HEK293 (cell line): ENCODE results near the gene SPEF1.

Experiments used
- CTCF ChIA-PET: fragments of 350-600 bp; formaldehyde crosslinking; extraction: SDS; loops from one replicate; lab custom pipeline; 2021; ENCODE audit warnings: antibody characterized with exemption; lab: Yijun Ruan, JAX
- POLR2A ChIA-PET: fragments of 300-600 bp; formaldehyde crosslinking; extraction: SDS; loops from one replicate; lab custom pipeline; 2020; ENCODE audit warnings: antibody characterized with exemption, inconsistent platforms; lab: Yijun Ruan, JAX
- H3K27ac ChIP-seq: fragments of 200-500 bp; sonication (Bioruptor generic); 2 replicates; pipeline ENCODE4 v1.5.1; 2014; ENCODE audit warnings: low read depth, low read length, control low read depth, inconsistent platforms; ENCODE audit errors: extremely low read depth
- H3K36me3 ChIP-seq, 2 experiments: fragments of 200-500 bp in 1 of 2; sonication (Bioruptor generic) in 1 of 2; 1 replicate in 1 of 2; 2 replicates in 1 of 2; pipeline ENCODE4 v1.5.1; 2014 to 2017; ENCODE audit warnings: inconsistent platforms in 2 of 2, low read length in 2 of 2; ENCODE audit not compliant: control insufficient read depth in 2 of 2, insufficient read depth in 1 of 2
- H3K4me1 ChIP-seq: fragments of 200-500 bp; sonication (Bioruptor generic); 2 replicates; pipeline ENCODE4 v1.5.1; 2014; ENCODE audit warnings: mild to moderate bottlenecking, low read length, inconsistent platforms; ENCODE audit not compliant: control insufficient read depth, insufficient read depth
- H3K4me3 ChIP-seq: 2 replicates; pipeline ENCODE4 v1.5.1; 2011; ENCODE audit warnings: low read depth, mild to moderate bottlenecking, control low read depth, low read length, moderate library complexity
- H3K9me3 ChIP-seq: fragments of 200-500 bp; sonication (Bioruptor generic); 2 replicates; pipeline ENCODE4 v1.5.1; 2014; ENCODE audit warnings: low read depth, low read length, inconsistent platforms; ENCODE audit not compliant: control insufficient read depth, insufficient read depth
- EGR2 ChIP-seq: fragments of 450-650 bp; formaldehyde crosslinking; IDR thresholded peaks from 2 replicates; pipeline ENCODE4 v1.5.1; 2016; ENCODE audit warnings: low read depth, missing biosample characterization, missing genetic modification characterization
- KLF9 ChIP-seq: fragments of 450-650 bp; formaldehyde crosslinking; IDR thresholded peaks from 2 replicates; pipeline ENCODE4 v1.5.1; 2016; ENCODE audit warnings: missing biosample characterization, missing genetic modification characterization, low read depth
- PRDM2 ChIP-seq: fragments of 450-650 bp; formaldehyde crosslinking; IDR thresholded peaks from 2 replicates; pipeline ENCODE4 v1.5.1; 2016; ENCODE audit warnings: missing biosample characterization, missing genetic modification characterization, borderline replicate concordance
- TSHZ1 ChIP-seq: fragments of 450-650 bp; formaldehyde crosslinking; IDR thresholded peaks from 2 replicates; pipeline ENCODE4 v1.5.1; 2016; ENCODE audit warnings: missing biosample characterization, missing genetic modification characterization, borderline replicate concordance
- ZBTB26 ChIP-seq: fragments of 450-650 bp; formaldehyde crosslinking; optimal IDR thresholded peaks from 2 replicates; pipeline ENCODE3; 2016; ENCODE audit warnings: missing biosample characterization, mild to moderate bottlenecking, missing genetic modification characterization
- ZFP37 ChIP-seq: fragments of 450-650 bp; formaldehyde crosslinking; IDR thresholded peaks from 2 replicates; pipeline ENCODE4 v1.5.1; 2016; ENCODE audit warnings: missing biosample characterization, missing genetic modification characterization
- ZFP41 ChIP-seq: fragments of 450-650 bp; formaldehyde crosslinking; IDR thresholded peaks from 2 replicates; pipeline ENCODE4 v1.5.1; 2016; ENCODE audit warnings: missing biosample characterization, missing genetic modification characterization, borderline replicate concordance
- ZNF175 ChIP-seq: fragments of 450-650 bp; formaldehyde crosslinking; IDR thresholded peaks from 2 replicates; pipeline ENCODE4 v1.5.1; 2016; ENCODE audit warnings: missing biosample characterization, missing genetic modification characterization
- ZNF449 ChIP-seq: fragments of 450-650 bp; formaldehyde crosslinking; IDR thresholded peaks from 2 replicates; pipeline ENCODE4 v1.5.1; 2017; ENCODE audit warnings: missing biosample characterization, mild to moderate bottlenecking, missing genetic modification characterization, moderate library complexity
- ZNF48 ChIP-seq: fragments of 450-650 bp; formaldehyde crosslinking; IDR thresholded peaks from 2 replicates; pipeline ENCODE4 v1.5.1; 2016; ENCODE audit warnings: missing biosample characterization, missing genetic modification characterization
- ZNF529 ChIP-seq: fragments of 450-650 bp; formaldehyde crosslinking; IDR thresholded peaks from 2 replicates; pipeline ENCODE4 v1.5.1; 2017; ENCODE audit warnings: missing genetic modification characterization, missing biosample characterization; ENCODE audit not compliant: insufficient replicate concordance
- ZNF660 ChIP-seq: fragments of 450-650 bp; IDR thresholded peaks from 2 replicates; pipeline ENCODE4 v1.5.1; 2018; ENCODE audit warnings: missing biosample characterization, mild to moderate bottlenecking, missing genetic modification characterization
- ZNF701 ChIP-seq: fragments of 450-650 bp; formaldehyde crosslinking; IDR thresholded peaks from 2 replicates; pipeline ENCODE4 v1.5.1; 2016; ENCODE audit warnings: missing biosample characterization, missing genetic modification characterization
- ZNF768 ChIP-seq: fragments of 450-650 bp; formaldehyde crosslinking; IDR thresholded peaks from 2 replicates; pipeline ENCODE4 v1.5.1; 2018; ENCODE audit warnings: missing biosample characterization, mild to moderate bottlenecking, missing genetic modification characterization
- ZNF776 ChIP-seq: fragments of 450-650 bp; formaldehyde crosslinking; IDR thresholded peaks from 2 replicates; pipeline ENCODE4 v1.5.0; 2017; ENCODE audit warnings: missing biosample characterization, missing genetic modification characterization, borderline replicate concordance
- ZNF792 ChIP-seq: fragments of 450-650 bp; formaldehyde crosslinking; IDR thresholded peaks from 2 replicates; pipeline ENCODE4 v1.5.1; 2016; ENCODE audit warnings: missing biosample characterization, missing genetic modification characterization
- ZSCAN4 ChIP-seq: fragments of 450-650 bp; formaldehyde crosslinking; IDR thresholded peaks from 2 replicates; pipeline ENCODE4 v1.5.1; 2017; ENCODE audit warnings: missing biosample characterization, missing genetic modification characterization

The SPEF1 gene

GRCh38 chr20:3745686-3746173 is 35.5 kb downstream of the SPEF1 start:
- CTCF ChIA-PET, result interaction anchor here (0.6 to 2.3 kb wide), 8 partner anchors 23 to 1157 kb away, joined by 3 to 12 read pairs (median 4); no protein-coding TSS in a partner anchor
- no peak overlapping the region for H3K27ac ChIP-seq
- POLR2A ChIA-PET, result interaction anchor here (3.1 kb wide), 1 partner anchor 22 kb away, joined by 19 read pairs; the partner anchor contains the start of gene ADISSP

More at GRCh38 chr20:3745686-3746173, 35.5 kb downstream of the SPEF1 start:
- TF ChIP-seq KLF9 (tag by site-specific recombination) (no peak), ZNF768 (tag by site-specific recombination) (no peak), ZSCAN4 (tag by site-specific recombination) (no peak), ZNF529 (no peak), ZNF660 (tag by site-specific recombination) (no peak), ZNF175 (tag by site-specific recombination) (no peak), TSHZ1 (tag by site-specific recombination) (no peak), ZNF48 (tag by site-specific recombination) (no peak), PRDM2 (tag by site-specific recombination) (no peak), ZNF701 (no peak), ZNF792 (tag by site-specific recombination) (no peak), ZFP37 (tag by site-specific recombination) (no peak), ZNF449 (no peak), ZNF776 (no peak), EGR2 (tag by site-specific recombination) (no peak), ZBTB26 (tag by site-specific recombination) (no peak), ZFP41 (tag by site-specific recombination) (no peak)
- H3K9me3 ChIP-seq, result no peaks in the 10 kb centered on the region
- H3K4me1 ChIP-seq, result no peaks in the 10 kb centered on the region
- H3K4me3 ChIP-seq, result no peak overlapping the region
- H3K36me3 ChIP-seq, result peaks cover 0 to 2% of the 10 kb centered on the region in 2 experiments; a peak in 1 of 3 replicates
